ENCODE measurements around the gene TMEM183A. TPM values are rescaled to one million over a fixed set of nuclear protein-coding genes. Genes with fewer than 3 reads are reported as not detected.

The TMEM183A gene
- total and polyA plus RNA-seq, 2 experiments from 2014 or later, result 55.1 to 128 TPM

- H3K36me3 ChIP-seq (ENCODE audit: insufficient read depth), result no peaks in the 10 kb centered on the region
- H3K4me3 ChIP-seq, result peak overlapping the region; percentile 2; the same call in 1 of the 2 replicates
- H3K27me3 Mint-ChIP-seq (ENCODE audit: insufficient read depth, low read depth, poor library complexity), result peaks cover 3% of the 10 kb centered on the region
- no peaks in the 10 kb centered on the region for H4K20me1 ChIP-seq (replicated peaks; ENCODE audit: insufficient read depth)
- TF ChIP-seq EZH2 (IDR thresholded peaks at IDR 0.05; ENCODE audit: low read depth, unreplicated experiment) (no peak), CREB1 (CRISPR knock-in tag; IDR thresholded peaks at IDR 0.05; ENCODE audit: low read depth) (no peak), ZNF331 (CRISPR knock-in tag; IDR thresholded peaks at IDR 0.05; ENCODE audit: low read depth) (no peak), STAT1 (IDR thresholded peaks at IDR 0.05; ENCODE audit: unreplicated experiment) (no peak)
- TF ChIP-seq, protein P1, sequence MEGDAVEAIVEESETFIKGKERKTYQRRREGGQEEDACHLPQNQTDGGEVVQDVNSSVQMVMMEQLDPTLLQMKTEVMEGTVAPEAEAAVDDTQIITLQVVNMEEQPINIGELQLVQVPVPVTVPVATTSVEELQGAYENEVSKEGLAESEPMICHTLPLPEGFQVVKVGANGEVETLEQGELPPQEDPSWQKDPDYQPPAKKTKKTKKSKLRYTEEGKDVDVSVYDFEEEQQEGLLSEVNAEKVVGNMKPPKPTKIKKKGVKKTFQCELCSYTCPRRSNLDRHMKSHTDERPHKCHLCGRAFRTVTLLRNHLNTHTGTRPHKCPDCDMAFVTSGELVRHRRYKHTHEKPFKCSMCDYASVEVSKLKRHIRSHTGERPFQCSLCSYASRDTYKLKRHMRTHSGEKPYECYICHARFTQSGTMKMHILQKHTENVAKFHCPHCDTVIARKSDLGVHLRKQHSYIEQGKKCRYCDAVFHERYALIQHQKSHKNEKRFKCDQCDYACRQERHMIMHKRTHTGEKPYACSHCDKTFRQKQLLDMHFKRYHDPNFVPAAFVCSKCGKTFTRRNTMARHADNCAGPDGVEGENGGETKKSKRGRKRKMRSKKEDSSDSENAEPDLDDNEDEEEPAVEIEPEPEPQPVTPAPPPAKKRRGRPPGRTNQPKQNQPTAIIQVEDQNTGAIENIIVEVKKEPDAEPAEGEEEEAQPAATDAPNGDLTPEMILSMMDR (conservative IDR thresholded peaks at IDR 0.05; ENCODE audit: low read depth in 2 of 2), result peak; percentile 55 to 76
- TF ChIP-seq, protein P2, sequence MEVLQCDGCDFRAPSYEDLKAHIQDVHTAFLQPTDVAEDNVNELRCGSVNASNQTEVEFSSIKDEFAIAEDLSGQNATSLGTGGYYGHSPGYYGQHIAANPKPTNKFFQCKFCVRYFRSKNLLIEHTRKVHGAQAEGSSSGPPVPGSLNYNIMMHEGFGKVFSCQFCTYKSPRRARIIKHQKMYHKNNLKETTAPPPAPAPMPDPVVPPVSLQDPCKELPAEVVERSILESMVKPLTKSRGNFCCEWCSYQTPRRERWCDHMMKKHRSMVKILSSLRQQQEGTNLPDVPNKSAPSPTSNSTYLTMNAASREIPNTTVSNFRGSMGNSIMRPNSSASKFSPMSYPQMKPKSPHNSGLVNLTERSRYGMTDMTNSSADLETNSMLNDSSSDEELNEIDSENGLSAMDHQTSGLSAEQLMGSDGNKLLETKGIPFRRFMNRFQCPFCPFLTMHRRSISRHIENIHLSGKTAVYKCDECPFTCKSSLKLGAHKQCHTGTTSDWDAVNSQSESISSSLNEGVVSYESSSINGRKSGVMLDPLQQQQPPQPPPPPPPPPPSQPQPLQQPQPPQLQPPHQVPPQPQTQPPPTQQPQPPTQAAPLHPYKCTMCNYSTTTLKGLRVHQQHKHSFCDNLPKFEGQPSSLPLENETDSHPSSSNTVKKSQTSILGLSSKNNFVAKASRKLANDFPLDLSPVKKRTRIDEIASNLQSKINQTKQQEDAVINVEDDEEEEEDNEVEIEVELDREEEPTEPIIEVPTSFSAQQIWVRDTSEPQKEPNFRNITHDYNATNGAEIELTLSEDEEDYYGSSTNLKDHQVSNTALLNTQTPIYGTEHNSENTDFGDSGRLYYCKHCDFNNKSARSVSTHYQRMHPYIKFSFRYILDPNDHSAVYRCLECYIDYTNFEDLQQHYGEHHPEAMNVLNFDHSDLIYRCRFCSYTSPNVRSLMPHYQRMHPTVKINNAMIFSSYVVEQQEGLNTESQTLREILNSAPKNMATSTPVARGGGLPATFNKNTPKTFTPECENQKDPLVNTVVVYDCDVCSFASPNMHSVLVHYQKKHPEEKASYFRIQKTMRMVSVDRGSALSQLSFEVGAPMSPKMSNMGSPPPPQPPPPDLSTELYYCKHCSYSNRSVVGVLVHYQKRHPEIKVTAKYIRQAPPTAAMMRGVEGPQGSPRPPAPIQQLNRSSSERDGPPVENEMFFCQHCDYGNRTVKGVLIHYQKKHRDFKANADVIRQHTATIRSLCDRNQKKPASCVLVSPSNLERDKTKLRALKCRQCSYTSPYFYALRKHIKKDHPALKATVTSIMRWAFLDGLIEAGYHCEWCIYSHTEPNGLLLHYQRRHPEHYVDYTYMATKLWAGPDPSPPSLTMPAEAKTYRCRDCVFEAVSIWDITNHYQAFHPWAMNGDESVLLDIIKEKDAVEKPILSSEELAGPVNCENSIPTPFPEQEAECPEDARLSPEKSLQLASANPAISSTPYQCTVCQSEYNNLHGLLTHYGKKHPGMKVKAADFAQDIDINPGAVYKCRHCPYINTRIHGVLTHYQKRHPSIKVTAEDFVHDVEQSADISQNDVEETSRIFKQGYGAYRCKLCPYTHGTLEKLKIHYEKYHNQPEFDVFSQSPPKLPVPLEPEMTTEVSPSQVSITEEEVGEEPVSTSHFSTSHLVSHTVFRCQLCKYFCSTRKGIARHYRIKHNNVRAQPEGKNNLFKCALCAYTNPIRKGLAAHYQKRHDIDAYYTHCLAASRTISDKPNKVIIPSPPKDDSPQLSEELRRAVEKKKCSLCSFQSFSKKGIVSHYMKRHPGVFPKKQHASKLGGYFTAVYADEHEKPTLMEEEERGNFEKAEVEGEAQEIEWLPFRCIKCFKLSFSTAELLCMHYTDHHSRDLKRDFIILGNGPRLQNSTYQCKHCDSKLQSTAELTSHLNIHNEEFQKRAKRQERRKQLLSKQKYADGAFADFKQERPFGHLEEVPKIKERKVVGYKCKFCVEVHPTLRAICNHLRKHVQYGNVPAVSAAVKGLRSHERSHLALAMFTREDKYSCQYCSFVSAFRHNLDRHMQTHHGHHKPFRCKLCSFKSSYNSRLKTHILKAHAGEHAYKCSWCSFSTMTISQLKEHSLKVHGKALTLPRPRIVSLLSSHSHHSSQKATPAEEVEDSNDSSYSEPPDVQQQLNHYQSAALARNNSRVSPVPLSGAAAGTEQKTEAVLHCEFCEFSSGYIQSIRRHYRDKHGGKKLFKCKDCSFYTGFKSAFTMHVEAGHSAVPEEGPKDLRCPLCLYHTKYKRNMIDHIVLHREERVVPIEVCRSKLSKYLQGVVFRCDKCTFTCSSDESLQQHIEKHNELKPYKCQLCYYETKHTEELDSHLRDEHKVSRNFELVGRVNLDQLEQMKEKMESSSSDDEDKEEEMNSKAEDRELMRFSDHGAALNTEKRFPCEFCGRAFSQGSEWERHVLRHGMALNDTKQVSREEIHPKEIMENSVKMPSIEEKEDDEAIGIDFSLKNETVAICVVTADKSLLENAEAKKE (CRISPR knock-in tag; IDR thresholded peaks at IDR 0.05), result no peak
- no peaks in the 10 kb centered on the region for H3K9me2 ChIP-seq (ENCODE audit: insufficient read depth)
- no peak overlapping the region for H3K27ac Mint-ChIP-seq
- DNase-seq (ENCODE audit: low spot score) (peak; percentile 75), ATAC-seq (peak; percentile 82)
- no peaks in the 10 kb centered on the region for H3K27me3 ChIP-seq (ENCODE audit: insufficient read depth)
- peak overlapping the region; percentile 67 for H3K4me2 ChIP-seq
- no peak overlapping the region for H2AFZ ChIP-seq
- peaks cover 6% of the 10 kb centered on the region for H3K36me3 Mint-ChIP-seq (ENCODE audit: low read depth)
- H3K9me3 Mint-ChIP-seq, result no peaks in the 10 kb centered on the region
- no peak overlapping the region; the same call in 2 of the 3 replicates for H3K4me3 Mint-ChIP-seq
- peaks cover 43% of the 10 kb centered on the region for H3K4me1 ChIP-seq (ENCODE audit: insufficient read depth)
- no peak overlapping the region for H3K27ac ChIP-seq (ENCODE audit: low read depth)
- H3K79me2 ChIP-seq (replicated peaks; ENCODE audit: insufficient read depth), result no peaks in the 10 kb centered on the region
- peaks cover 54% of the 10 kb centered on the region for H3K4me1 Mint-ChIP-seq
- peaks cover 14% of the 10 kb centered on the region; the same call in 1 of the 2 replicates for H3F3A ChIP-seq (replicated peaks; ENCODE audit: low read depth)
Measured at GRCh38 chr1:203055161-203055799, 48.1 kb downstream of the TMEM183A start.
